Nephron (organoid): ENCODE results near the gene NACA.
A peak's percentile ranks its signal among the peaks of the same experiment; 100 is the strongest.

Source experiments
- H3K27ac Mint-ChIP-seq, 3 experiments: 2 replicates each; pipeline ENCODE4 v1.8.0; 2020; ENCODE audit warnings: mixed read lengths in 3 of 3, mild to moderate bottlenecking in 2 of 3, moderate library complexity in 1 of 3
- H3K27me3 Mint-ChIP-seq: 2 replicates; pipeline ENCODE4 v1.8.0; 2021; ENCODE audit warnings: low read depth, mild to moderate bottlenecking, moderate library complexity, mixed read lengths
- H3K36me3 Mint-ChIP-seq: 2 replicates; pipeline ENCODE4 v1.8.0; 2020; ENCODE audit warnings: low read depth, mixed read lengths
- H3K4me1 Mint-ChIP-seq: 2 replicates; pipeline ENCODE4 v1.8.0; 2020; ENCODE audit warnings: mixed read lengths
- H3K4me3 Mint-ChIP-seq, 3 experiments: 2 replicates each; pipeline ENCODE4 v1.8.0; 2020; ENCODE audit warnings: mild to moderate bottlenecking in 3 of 3, mixed read lengths in 3 of 3, moderate library complexity in 2 of 3
- H3K9me3 Mint-ChIP-seq: 2 replicates; pipeline ENCODE4 v1.8.0; 2020; ENCODE audit warnings: mixed read lengths
- CTCF ChIP-seq, 3 experiments: fragments of 200-600 bp; sonication (generic); IDR thresholded peaks; one replicate each; pipeline ENCODE4 v1.5.0; 2021; ENCODE audit warnings: antibody characterized with exemption in 3 of 3; ENCODE audit not compliant: unreplicated experiment in 3 of 3

The NACA gene

DNA sequence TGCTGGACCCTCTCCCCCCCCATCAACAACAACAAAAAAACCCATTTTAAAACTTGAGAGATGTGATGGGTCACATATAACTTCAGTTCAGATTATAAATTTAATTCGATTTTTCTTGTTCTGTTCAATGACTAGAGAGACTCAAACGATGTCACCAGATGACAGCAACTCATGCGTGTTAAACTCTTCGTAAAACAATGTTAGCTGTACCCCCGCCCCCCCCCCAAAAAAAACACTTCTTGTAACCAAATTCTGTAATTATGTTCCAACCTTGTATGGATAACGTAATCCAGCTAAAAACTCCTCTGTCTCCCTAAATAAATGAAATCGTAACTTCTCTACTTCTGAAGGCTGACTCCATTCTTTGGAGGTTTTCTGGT lies 614 bp upstream of the NACA start:
- Mint-ChIP-seq H3K36me3 (peaks cover 33% of the 10 kb centered on the region), H3K27me3 (no peaks in the 10 kb centered on the region), H3K4me1 (peaks cover 42% of the 10 kb centered on the region), H3K27ac (peak overlapping the region; percentile 98 to 100 (median 99)), H3K9me3 (no peaks in the 10 kb centered on the region), H3K4me3 (peak overlapping the region; percentile 96 to 98 (median 97))
- no peak for TF ChIP-seq CTCF (IDR thresholded peaks at IDR 0.05; ENCODE audit: unreplicated experiment in 3 of 3)

- Mint-ChIP-seq H3K27ac (peak overlapping the region; percentile 98 to 100 (median 99)), H3K4me1 (peaks cover 53% of the 10 kb centered on the region), H3K36me3 (peaks cover 40% of the 10 kb centered on the region), H3K9me3 (no peaks in the 10 kb centered on the region), H3K27me3 (no peaks in the 10 kb centered on the region), H3K4me3 (peak overlapping the region; percentile 96 to 98 (median 97))
- no peak for TF ChIP-seq CTCF (IDR thresholded peaks at IDR 0.05; ENCODE audit: unreplicated experiment in 3 of 3)
Measured at GRCh38 chr12:56724701-56724971, 463 bp downstream of the NACA start.

- TF ChIP-seq CTCF (IDR thresholded peaks at IDR 0.05; ENCODE audit: unreplicated experiment in 3 of 3) = no peak
- Mint-ChIP-seq H3K27me3 (no peaks in the 10 kb centered on the region), H3K4me1 (peaks cover 59% of the 10 kb centered on the region), H3K9me3 (no peaks in the 10 kb centered on the region), H3K4me3 (peak overlapping the region; percentile 96 to 98 (median 97)), H3K36me3 (peaks cover 45% of the 10 kb centered on the region), H3K27ac (peak overlapping the region; percentile 98 to 100 (median 99))
Measured at GRCh38 chr12:56723889-56724700, 1.0 kb downstream of the NACA start.

DNA sequence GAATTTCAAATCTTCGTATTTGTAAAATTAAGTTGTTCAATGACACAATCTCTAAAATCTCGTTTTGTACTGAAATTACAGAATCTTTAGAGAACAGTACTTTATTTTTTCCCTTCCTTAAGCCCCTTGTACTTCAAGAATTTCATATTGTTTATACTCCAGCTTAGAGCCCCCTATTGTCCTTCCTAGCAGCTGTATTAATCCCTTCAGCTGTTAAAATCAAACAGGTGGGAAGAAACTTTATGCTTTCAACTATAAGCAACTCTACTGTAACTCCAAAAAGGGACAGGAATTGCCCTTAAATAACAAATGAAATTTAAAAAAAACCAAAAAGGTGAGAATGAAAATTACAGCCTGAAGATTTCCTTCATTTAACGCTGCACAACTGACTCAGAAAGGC lies 1.7 kb downstream of the NACA start:
- H3K27me3 Mint-ChIP-seq = no peaks in the 10 kb centered on the region
- TF ChIP-seq CTCF (IDR thresholded peaks at IDR 0.05; ENCODE audit: unreplicated experiment in 3 of 3) = no peak
- peak overlapping the region; percentile 98 to 100 (median 99) for H3K27ac Mint-ChIP-seq
- H3K4me1 Mint-ChIP-seq = peaks cover 65% of the 10 kb centered on the region
- H3K36me3 Mint-ChIP-seq = peaks cover 51% of the 10 kb centered on the region
- no peaks in the 10 kb centered on the region for H3K9me3 Mint-ChIP-seq
- peak overlapping the region; percentile 96 to 98 (median 97) for H3K4me3 Mint-ChIP-seq

GRCh38 chr12:56722832-56723231 lies 2.3 kb downstream of the NACA start:
- H3K4me1 Mint-ChIP-seq = peaks cover 65% of the 10 kb centered on the region
- peak overlapping the region; percentile 96 to 98 (median 97) for H3K4me3 Mint-ChIP-seq
- H3K27ac Mint-ChIP-seq = peak overlapping the region; percentile 74 to 100 (median 99)
- TF ChIP-seq CTCF (IDR thresholded peaks at IDR 0.05; ENCODE audit: unreplicated experiment in 3 of 3) = no peak
- no peaks in the 10 kb centered on the region for H3K9me3 Mint-ChIP-seq
- peaks cover 51% of the 10 kb centered on the region for H3K36me3 Mint-ChIP-seq
- H3K27me3 Mint-ChIP-seq = no peaks in the 10 kb centered on the region

DNA sequence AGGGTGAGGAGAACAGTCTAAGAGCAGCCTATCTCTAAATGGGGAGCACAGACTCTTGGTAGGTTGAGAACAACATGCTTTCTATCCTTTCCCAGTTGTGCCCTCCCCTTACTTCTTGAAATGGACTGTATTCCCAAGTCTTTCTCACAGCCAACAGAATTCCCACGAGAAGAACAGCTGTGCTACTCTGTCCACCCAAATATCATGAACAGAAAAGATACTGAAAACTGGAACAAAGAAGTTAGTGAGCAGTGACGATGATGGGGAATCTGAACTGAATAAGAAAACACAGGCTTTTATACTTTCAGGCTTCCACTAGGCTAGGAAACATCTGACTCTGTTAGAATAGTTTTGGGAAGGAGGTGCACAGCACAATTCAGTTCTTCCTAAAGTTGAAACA lies 3.4 kb downstream of the NACA start:
- Mint-ChIP-seq H3K9me3 (no peaks in the 10 kb centered on the region), H3K27me3 (no peaks in the 10 kb centered on the region)
- no peak for TF ChIP-seq CTCF (IDR thresholded peaks at IDR 0.05; ENCODE audit: unreplicated experiment in 3 of 3)

More for the DNA sequence above, 3.4 kb downstream of the NACA start:
- peak overlapping the region; percentile 96 to 98 (median 97) for H3K4me3 Mint-ChIP-seq
- peaks cover 70% of the 10 kb centered on the region for H3K4me1 Mint-ChIP-seq
- peak overlapping the region; percentile 68 to 99 (median 70) for H3K27ac Mint-ChIP-seq
- peaks cover 51% of the 10 kb centered on the region for H3K36me3 Mint-ChIP-seq
